BE2C (cell line): ENCODE data around the gene TRAPPC6A.
A peak's percentile ranks its signal among the peaks of the same experiment; 100 is the strongest.
"Not testable (repeated sequence)": the region's sequence is repeated elsewhere in the genome, so short reads cannot be mapped to it uniquely, and the experiment has no call there.

Source experiments
- DNase-seq: peaks from one replicate; pipeline ENCODE4 v3.0.0-alpha.2; 2020
- H3K27me3 ChIP-seq: fragments of 250-450 bp; sonication (Bioruptor Pico); 2 replicates; pipeline ENCODE4 v1.5.1; 2020; ENCODE audit warnings: mild to moderate bottlenecking
- H3K36me3 ChIP-seq: fragments of 250-450 bp; sonication (Bioruptor Pico); 2 replicates; pipeline ENCODE4 v1.5.1; 2020; ENCODE audit warnings: mild to moderate bottlenecking
- H3K4me1 ChIP-seq: fragments of 250-450 bp; sonication (Bioruptor Pico); 2 replicates; pipeline ENCODE4 v1.5.1; 2020
- H3K4me3 ChIP-seq: 2 replicates; pipeline ENCODE4 v1.5.1; 2011; ENCODE audit warnings: low read depth, low read length
- H3K9me3 ChIP-seq: fragments of 250-450 bp; sonication (Bioruptor Pico); 2 replicates; pipeline ENCODE4 v1.5.1; 2020
- CTCF ChIP-seq: IDR thresholded peaks from 2 replicates; pipeline ENCODE4 v1.5.1; 2012; ENCODE audit warnings: mild to moderate bottlenecking, low read depth, low read length

Gene TRAPPC6A

DNA sequence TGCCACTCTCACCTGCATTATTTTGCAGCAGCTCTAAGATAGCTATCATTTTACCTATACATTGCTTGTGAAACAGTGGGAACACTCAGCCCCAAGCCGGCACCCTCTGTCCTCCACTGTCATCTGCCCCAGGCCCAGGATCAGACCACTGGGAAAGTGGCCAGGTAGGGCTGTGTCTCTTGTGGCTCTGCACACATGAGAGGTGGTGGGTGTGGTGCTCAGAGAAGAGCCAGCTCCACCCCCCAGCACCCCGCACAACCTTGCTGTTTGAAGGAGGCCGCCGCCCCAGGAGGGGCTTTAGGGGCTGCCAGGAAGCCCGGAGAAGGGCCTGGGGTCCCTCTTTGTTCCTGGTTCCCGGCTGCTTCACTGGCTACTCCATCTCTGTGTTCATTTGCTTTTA is 58.5 kb downstream of the TRAPPC6A start:
- Histone ChIP-seq H3K27me3 (no peaks in the 10 kb centered on the region), H3K36me3 (no peaks in the 10 kb centered on the region; the same call in 1 of the 2 replicates), H3K4me1 (peaks cover 18% of the 10 kb centered on the region), H3K9me3 (no peaks in the 10 kb centered on the region), H3K4me3 (no peak overlapping the region)
- DNase-seq = no peak
- TF ChIP-seq CTCF = no peak

- H3K9me3 ChIP-seq, H3K27me3 ChIP-seq, DNase-seq, H3K36me3 ChIP-seq, H3K4me3 ChIP-seq: not testable (repeated sequence)
- H3K4me1 ChIP-seq = peaks cover 18% of the 10 kb centered on the region
Observed at GRCh38 chr19:45118591-45119355, 59.3 kb downstream of the TRAPPC6A start.

GRCh38 chr19:45118106-45118505 is 59.9 kb downstream of the TRAPPC6A start:
- Histone ChIP-seq H3K9me3 (no peaks in the 10 kb centered on the region), H3K4me1 (peaks cover 14% of the 10 kb centered on the region), H3K4me3 (no peak overlapping the region), H3K36me3 (no peaks in the 10 kb centered on the region; the same call in 1 of the 2 replicates), H3K27me3 (no peaks in the 10 kb centered on the region)
- TF ChIP-seq CTCF = no peak
- no peak for DNase-seq

DNA sequence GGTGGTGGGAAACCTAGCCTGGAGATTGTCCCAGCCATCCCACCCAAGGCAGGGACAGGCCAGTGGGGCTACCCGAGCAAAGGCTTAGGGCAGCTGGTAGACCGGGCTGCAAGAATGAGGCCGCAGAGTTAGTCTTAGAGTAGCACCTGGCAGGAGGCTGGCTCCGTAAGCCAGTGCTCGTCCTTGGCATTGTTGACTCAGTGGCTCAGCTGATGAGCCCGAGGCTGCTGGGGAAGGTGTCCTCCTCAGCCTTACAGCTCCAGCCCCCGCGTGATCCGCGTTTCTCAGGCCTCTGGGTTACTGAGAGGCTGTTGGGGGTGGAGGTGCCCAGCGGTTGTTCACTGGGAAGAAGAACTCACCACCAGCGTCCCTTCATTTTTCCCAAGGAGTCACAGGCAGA is 60.4 kb downstream of the TRAPPC6A start:
- Histone ChIP-seq H3K9me3 (no peaks in the 10 kb centered on the region), H3K27me3 (no peaks in the 10 kb centered on the region), H3K4me1 (peaks cover 14% of the 10 kb centered on the region), H3K4me3 (no peak overlapping the region), H3K36me3 (no peaks in the 10 kb centered on the region; the same call in 1 of the 2 replicates)
- TF ChIP-seq CTCF = no peak
- DNase-seq = no peak

- Histone ChIP-seq H3K4me1 (peaks cover 14% of the 10 kb centered on the region), H3K9me3 (no peaks in the 10 kb centered on the region), H3K36me3 (no peaks in the 10 kb centered on the region; the same call in 1 of the 2 replicates), H3K27me3 (no peaks in the 10 kb centered on the region), H3K4me3 (no peak overlapping the region)
- no peak for TF ChIP-seq CTCF
- peak; percentile 38 for DNase-seq
Observed at GRCh38 chr19:45117167-45117594, 60.9 kb downstream of the TRAPPC6A start.

GRCh38 chr19:45115809-45116615 is 62.0 kb downstream of the TRAPPC6A start:
- Histone ChIP-seq H3K4me1 (peaks cover 14% of the 10 kb centered on the region), H3K27me3 (no peaks in the 10 kb centered on the region), H3K36me3 (no peaks in the 10 kb centered on the region; the same call in 1 of the 2 replicates), H3K4me3 (no peak overlapping the region), H3K9me3 (no peaks in the 10 kb centered on the region)
- DNase-seq = peak; percentile 47
- no peak for TF ChIP-seq CTCF
